Mesothelial cell of epicardium (in vitro differentiated cells): ENCODE measurements around the gene ADGRL3. TPM values are rescaled to one million over a fixed set of nuclear protein-coding genes. Genes with fewer than 3 reads are reported as not detected.
"Not testable (repeated sequence)": the region's sequence is repeated elsewhere in the genome, so short reads cannot be mapped to it uniquely, and the experiment has no call there.

ENCODE experiments used
- DNase-seq, 2 experiments: peaks; one replicate each; pipeline ENCODE4 v3.0.0; 2021; ENCODE audit warnings: low spot score in 2 of 2; ENCODE audit not compliant: unreplicated experiment in 2 of 2
- H3K27ac Mint-ChIP-seq: 2 replicates; pipeline ENCODE4 v1.8.0; 2021; ENCODE audit warnings: mixed read lengths
- H3K27me3 Mint-ChIP-seq: 2 replicates; pipeline ENCODE4 v1.8.0; 2021; ENCODE audit warnings: low read depth, mixed read lengths
- H3K36me3 Mint-ChIP-seq: 2 replicates; pipeline ENCODE4 v1.8.0; 2021; ENCODE audit warnings: mixed read lengths
- H3K4me1 Mint-ChIP-seq: 2 replicates; pipeline ENCODE4 v1.8.0; 2021; ENCODE audit warnings: mixed read lengths
- H3K4me3 Mint-ChIP-seq: 2 replicates; pipeline ENCODE4 v1.8.0; 2021; ENCODE audit warnings: mild to moderate bottlenecking, moderate library complexity, mixed read lengths
- H3K9me3 Mint-ChIP-seq: 2 replicates; pipeline ENCODE4 v1.8.0; 2021; ENCODE audit warnings: mixed read lengths
- CTCF ChIP-seq: fragments of 200-600 bp; sonication (generic); IDR thresholded peaks from one replicate; pipeline ENCODE4 v1.5.0; 2021; ENCODE audit warnings: antibody characterized with exemption; ENCODE audit not compliant: unreplicated experiment
- total RNA-seq: library from RNA; stranded (reverse); gene quantifications from 3 replicates; pipeline ENCODE4 v1.2.1, GENCODE V29; 2021

ADGRL3 gene
- total RNA-seq, 1 donor from 2014 or later = 68.3 TPM

GRCh38 chr4:61628727-61629126 is 428.6 kb downstream of the ADGRL3 start:
- Mint-ChIP-seq H3K4me3 (no peak overlapping the region), H3K9me3 (peaks cover 27% of the 10 kb centered on the region), H3K4me1 (no peaks in the 10 kb centered on the region), H3K36me3 (peaks cover 21% of the 10 kb centered on the region), H3K27me3 (no peaks in the 10 kb centered on the region), H3K27ac (no peak overlapping the region)
- TF ChIP-seq CTCF = no peak
- DNase-seq = no peak

- TF ChIP-seq CTCF = no peak
- DNase-seq = no peak
- H3K27ac Mint-ChIP-seq = peak overlapping the region; percentile 1
- no peaks in the 10 kb centered on the region for H3K4me1 Mint-ChIP-seq
- no peaks in the 10 kb centered on the region for H3K27me3 Mint-ChIP-seq
- H3K4me3 Mint-ChIP-seq = no peak overlapping the region
- H3K36me3 Mint-ChIP-seq = peaks cover 21% of the 10 kb centered on the region
- H3K9me3 Mint-ChIP-seq = peaks cover 22% of the 10 kb centered on the region
These were observed 430.4 kb downstream of the ADGRL3 start for GRCh38 chr4:61630548-61630947.

- Mint-ChIP-seq H3K9me3 (no peaks in the 10 kb centered on the region), H3K4me1 (peaks cover 11% of the 10 kb centered on the region), H3K27ac (no peak overlapping the region), H3K4me3 (no peak overlapping the region), H3K36me3 (no peaks in the 10 kb centered on the region), H3K27me3 (no peaks in the 10 kb centered on the region)
- no peak for DNase-seq
- no peak for TF ChIP-seq CTCF
These were observed 438.5 kb downstream of the ADGRL3 start for GRCh38 chr4:61638591-61638990.

GRCh38 chr4:61646746-61647350 is 446.7 kb downstream of the ADGRL3 start:
- H3K4me1 Mint-ChIP-seq = peaks cover 18% of the 10 kb centered on the region
- H3K27ac Mint-ChIP-seq, DNase-seq, H3K27me3 Mint-ChIP-seq, H3K4me3 Mint-ChIP-seq, H3K9me3 Mint-ChIP-seq: not testable (repeated sequence)
- peaks cover 11% of the 10 kb centered on the region for H3K36me3 Mint-ChIP-seq

- Mint-ChIP-seq H3K27me3 (no peaks in the 10 kb centered on the region), H3K4me1 (peaks cover 18% of the 10 kb centered on the region), H3K27ac (peak overlapping the region; percentile 10), H3K9me3 (peaks cover 9% of the 10 kb centered on the region), H3K36me3 (peaks cover 11% of the 10 kb centered on the region), H3K4me3 (no peak overlapping the region)
- no peak for TF ChIP-seq CTCF
- DNase-seq = no peak
These were observed 448.1 kb downstream of the ADGRL3 start for GRCh38 chr4:61648264-61648663.

GRCh38 chr4:61657016-61657415 is 456.9 kb downstream of the ADGRL3 start:
- H3K36me3 Mint-ChIP-seq = no peaks in the 10 kb centered on the region
- H3K4me3 Mint-ChIP-seq = no peak overlapping the region
- H3K4me1 Mint-ChIP-seq = peaks cover 15% of the 10 kb centered on the region
- no peak overlapping the region for H3K27ac Mint-ChIP-seq
- no peaks in the 10 kb centered on the region for H3K9me3 Mint-ChIP-seq
- H3K27me3 Mint-ChIP-seq = no peaks in the 10 kb centered on the region
- no peak for TF ChIP-seq CTCF
- DNase-seq = no peak
